H4 (cell line): ENCODE measurements around the gene DCDC2. TPM values are rescaled to one million over a fixed set of nuclear protein-coding genes. Genes with fewer than 3 reads are reported as not detected.
A peak's percentile ranks its signal among the peaks of the same experiment; 100 is the strongest.
"Not testable (repeated sequence)": the region's sequence is repeated elsewhere in the genome, so short reads cannot be mapped to it uniquely, and the experiment has no call there.

Experiments used
- DNase-seq: peaks from one replicate; pipeline ENCODE4 v3.0.0-alpha.2; 2015; ENCODE audit warnings: low spot score
- total RNA-seq: library from RNA; depleted of rRNA; stranded (reverse); fragments of >200 nt; shearing (Covaris generic); gene quantifications from 2 replicates; pipeline ENCODE4 v1.2.3, GENCODE V29; 2014

The DCDC2 gene
- total RNA-seq, 1 experiment from 2014 or later = 0.02 TPM

DNA sequence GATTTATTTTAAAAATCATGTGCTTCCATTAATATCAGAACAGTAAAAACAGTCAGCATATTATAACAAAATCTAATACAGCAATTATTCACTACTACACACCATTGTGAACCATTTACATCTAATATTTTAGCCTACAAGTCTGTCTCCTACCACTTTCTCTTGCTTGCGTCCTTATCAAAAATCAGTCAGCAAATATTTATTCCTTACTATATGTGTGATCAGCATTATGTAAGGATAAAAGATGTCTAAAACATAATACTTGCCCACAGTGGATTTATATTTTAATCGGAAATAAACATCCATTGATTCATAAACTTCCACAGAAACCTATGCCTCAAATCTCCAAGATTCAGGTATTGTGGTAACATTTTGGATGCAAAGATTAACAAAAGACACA lies 132.0 kb downstream of the DCDC2 start:
- DNase-seq = no peak

DNA sequence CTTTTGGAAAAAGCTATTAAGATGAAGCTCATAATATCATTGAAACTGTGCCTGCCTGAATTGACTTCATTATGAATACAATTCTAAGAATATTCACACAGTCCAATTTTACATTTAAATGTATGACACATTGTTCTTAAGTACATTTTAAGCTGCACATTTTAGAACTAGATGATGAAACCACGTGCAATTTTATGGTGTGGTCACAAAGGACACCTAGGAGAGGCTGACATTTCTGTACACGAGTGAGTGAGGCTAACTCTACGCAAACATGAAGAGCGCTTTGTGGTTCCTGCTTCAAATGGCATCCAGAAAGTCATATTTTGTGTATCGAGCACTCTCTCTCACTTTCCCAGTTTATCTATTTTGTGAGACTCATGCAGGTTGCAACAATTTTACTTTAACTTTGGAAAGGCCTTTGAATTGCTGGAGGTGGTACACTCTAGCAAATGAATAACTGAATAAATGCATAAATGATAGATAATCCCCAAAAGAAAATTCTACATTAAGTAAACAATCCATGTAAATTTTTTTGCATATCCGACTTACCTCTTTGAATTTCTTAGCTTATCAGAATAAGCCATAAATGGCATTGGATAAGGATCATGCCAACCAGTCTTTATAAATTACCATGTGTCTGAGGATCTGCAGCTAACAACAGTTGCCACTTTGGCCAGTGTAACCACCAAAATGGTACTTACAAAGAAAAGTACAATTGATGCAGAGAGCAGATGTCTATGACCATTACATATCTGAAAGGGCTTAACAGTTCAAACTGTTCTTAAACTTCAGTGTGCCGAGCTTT lies 134.5 kb downstream of the DCDC2 start:
- DNase-seq = no peak

- DNase-seq = no peak
Observed at GRCh38 chr6:24219670-24220069, 138.2 kb downstream of the DCDC2 start.

DNA sequence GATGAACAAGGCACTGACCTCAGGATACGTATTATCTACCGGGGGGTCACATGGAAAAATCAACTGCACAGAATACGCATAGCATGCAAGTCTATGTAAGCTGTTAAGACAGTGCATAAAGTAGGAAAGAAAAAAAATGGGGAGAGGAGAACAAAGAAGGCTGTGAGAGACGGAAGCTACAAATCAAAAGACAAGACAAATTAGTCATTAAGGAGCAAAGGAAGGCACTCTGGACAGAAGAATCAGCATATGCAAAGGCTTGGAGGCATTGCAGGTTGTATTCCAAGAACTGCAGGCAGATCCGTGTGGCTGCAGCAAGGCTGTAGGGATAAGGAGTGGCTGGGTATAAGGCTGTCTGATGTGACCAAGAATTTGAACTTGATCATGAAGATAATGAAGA lies 142.9 kb downstream of the DCDC2 start:
- DNase-seq = no peak

GRCh38 chr6:24207413-24207812 lies 150.4 kb downstream of the DCDC2 start:
- no peak for DNase-seq

DNA sequence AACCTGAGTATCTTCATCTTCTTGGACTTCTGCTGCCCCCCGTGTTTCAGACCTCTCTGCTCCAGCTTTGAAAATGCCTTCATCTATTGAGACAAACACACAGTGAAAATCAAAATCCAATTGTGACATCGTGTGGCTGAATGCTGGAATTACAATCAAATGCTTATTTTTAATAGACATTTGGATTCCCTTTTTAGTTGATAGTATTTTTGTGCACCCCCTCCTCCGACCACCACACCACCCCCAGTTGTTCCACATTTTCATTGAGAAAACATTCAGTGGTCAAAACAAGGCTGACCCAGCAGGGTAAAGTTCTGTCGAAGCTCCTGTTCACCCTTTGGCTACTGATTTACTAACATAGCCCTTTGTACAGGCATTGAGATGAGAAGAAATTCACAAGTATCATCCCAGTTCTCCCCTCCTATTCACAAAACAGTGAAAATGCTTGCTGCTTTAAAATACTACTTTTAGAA lies 152.8 kb downstream of the DCDC2 start:
- peak; percentile 49 for DNase-seq

GRCh38 chr6:24204113-24204512 lies 153.7 kb downstream of the DCDC2 start:
- DNase-seq = not testable (repeated sequence)

DNA sequence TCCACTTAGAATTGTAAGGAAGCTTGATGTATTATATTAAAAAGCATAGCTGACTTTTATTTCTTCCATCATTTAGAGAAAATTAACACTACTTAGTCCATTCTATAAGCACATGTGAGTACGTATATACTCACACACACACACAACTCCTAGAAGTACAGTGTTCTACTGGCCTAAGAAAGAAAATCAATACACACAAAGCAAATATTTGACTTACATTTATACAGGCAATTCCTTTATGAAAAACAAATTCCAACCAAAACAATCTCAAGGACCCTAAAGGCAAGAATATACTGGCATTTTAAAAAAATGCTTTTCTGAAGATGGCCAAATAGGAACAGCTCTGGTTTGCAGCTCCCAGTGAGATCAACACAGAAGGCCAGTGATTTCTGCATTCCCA lies 160.0 kb downstream of the DCDC2 start:
- no peak for DNase-seq

- no peak for DNase-seq
Observed at GRCh38 chr6:24195836-24196597, 161.8 kb downstream of the DCDC2 start.

DNA sequence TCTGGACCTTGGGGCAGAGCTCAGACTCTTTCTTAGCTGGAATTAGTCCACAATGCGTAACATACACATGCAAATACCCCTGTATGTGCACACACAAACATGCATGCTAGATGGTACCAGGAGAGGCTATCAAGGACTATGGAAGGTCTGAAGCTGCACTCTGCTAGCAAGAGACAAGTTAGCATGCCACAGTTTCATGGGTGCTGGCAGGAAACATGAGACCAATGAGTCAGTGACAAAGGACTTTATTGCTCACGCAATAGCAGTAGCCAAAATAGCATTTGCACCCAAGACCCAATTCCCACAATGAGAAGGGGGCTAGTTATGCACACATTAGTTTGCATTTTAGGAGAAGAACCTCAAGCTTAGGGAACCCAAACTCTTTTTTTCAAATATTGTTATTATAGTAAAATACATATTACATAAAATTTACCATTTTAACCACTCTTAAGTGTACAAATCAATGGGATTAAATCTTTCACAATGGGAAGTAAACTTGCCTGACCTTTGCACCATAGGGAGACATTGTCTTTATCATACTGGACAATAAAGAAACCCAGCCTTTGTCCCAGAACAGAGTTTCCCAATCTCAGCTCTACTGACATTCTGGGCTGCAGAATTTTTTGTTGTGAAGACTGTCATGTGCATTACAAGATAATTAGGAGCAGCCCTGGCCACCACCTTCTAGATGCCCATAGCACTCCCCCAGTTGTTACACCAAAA lies 162.7 kb downstream of the DCDC2 start:
- no peak for DNase-seq

GRCh38 chr6:24193364-24193763 lies 164.5 kb downstream of the DCDC2 start:
- DNase-seq = no peak

DNA sequence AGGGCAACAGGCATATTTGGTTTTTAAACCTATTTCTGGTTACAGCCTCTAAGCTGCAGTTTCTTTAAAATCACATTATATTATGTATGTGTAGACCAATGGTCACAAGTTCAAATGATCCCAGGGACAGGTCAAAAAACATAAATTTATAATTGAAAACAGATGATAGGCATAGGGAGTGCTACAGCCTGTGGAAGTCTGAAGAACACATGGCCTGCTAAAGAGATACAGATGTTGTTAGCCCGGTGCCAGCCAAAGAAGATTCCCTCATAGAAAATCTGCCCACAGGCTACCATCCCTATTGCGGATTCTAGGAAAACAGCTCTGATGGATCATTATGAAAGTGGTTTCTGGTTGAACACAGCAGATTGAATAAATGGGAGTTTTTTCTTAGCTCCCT lies 166.5 kb downstream of the DCDC2 start:
- DNase-seq = no peak

DNA sequence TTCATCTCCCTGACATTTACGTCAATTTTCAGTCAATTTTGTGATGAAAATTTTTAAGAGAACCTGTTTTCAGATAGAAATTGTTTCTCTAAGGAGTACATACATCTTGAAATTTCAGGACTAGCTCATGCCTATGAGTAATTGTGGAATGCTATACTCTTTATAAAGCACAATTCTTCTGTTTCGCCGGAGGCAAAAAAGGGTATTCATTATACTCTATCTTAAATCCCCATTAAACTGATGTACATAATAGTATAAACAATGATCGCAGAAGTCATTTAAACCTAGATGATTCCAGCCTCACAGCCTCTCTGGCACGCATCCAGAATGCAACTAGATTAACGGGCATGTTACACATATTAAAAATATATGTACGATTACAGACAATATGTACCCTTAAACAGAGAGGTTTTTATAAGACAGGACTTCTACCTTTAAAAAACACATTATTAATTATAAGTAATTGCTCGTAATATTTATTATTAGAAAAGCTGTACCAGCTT lies 169.2 kb downstream of the DCDC2 start:
- DNase-seq = no peak

- no peak for DNase-seq
Observed at GRCh38 chr6:24187965-24188577, 169.8 kb downstream of the DCDC2 start.

- no peak for DNase-seq
Observed at GRCh38 chr6:24186349-24186748, 171.5 kb downstream of the DCDC2 start.

GRCh38 chr6:24183584-24183983 lies 174.3 kb downstream of the DCDC2 start:
- no peak for DNase-seq

GRCh38 chr6:24157886-24158285 lies 200.0 kb downstream of the DCDC2 start:
- no peak for DNase-seq

DNA sequence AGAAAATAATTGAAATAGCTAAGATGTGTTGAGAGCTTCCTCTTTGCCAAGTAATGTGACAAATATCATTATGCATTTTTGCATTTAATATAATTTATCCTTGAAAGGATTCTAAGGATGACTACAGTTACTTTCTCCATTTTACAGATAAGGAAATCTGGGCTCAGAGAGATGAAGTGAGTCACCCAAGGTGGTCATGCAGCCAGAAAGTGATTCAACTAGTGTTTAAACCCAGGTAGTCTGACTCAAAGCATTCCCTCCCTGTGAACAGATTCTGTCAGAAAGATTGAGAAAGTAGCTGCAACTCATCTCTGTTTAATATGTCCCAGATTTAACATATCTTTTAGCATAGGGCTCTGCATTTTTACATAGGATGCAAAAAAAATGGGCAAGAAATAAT lies 203.7 kb downstream of the DCDC2 start:
- DNase-seq = no peak

- no peak for DNase-seq
Observed at GRCh38 chr6:24152014-24152413, 205.8 kb downstream of the DCDC2 start.

DNA sequence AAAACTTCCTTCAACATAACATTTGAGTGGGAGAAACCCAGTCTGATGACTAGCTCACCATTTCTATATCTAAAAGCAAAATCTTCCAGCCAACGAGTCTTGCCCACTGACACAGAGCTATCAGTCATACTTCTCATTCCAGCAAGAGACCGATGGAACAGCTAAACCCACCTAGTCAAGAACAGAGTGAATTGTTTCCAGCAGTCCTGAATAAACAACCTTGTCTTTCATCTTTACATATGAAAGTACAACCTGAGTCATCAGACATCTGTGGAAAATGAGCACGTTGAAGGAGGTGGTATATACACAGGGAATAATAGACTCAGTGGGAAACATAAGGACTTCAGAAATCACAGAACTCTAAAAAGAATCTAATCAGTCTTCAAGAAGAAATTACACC lies 208.0 kb downstream of the DCDC2 start:
- no peak for DNase-seq

DNA sequence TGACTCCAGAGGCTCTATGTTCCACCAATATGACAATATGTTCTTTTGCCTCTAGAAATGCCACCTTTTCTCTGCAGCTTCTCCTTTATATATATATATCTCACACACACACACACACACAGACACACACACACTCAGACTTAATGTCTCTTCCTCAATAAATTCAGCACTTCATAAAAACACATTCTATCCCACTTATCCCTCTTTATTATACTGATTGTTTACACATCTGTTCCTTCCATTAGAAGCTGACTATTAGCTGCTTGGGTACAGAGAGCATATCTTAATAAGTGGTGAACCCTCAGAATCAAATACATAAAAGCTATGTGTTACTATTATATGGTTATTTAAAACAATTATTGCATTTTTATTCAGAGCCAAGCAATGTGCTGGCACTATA lies 208.6 kb downstream of the DCDC2 start:
- no peak for DNase-seq

GRCh38 chr6:24148684-24149083 lies 209.2 kb downstream of the DCDC2 start:
- no peak for DNase-seq
